NCI-H2227 (cell line): ENCODE data around the gene ELOVL2.
"Not testable (repeated sequence)": the region's sequence is repeated elsewhere in the genome, so short reads cannot be mapped to it uniquely, and the experiment has no call there.

Experiments
- DNase-seq: peaks from one replicate; lab custom pipeline; 2025; ENCODE audit not compliant: unreplicated experiment; lab: John Stamatoyannopoulos, UW

The ELOVL2 gene

GRCh38 chr6:11023032-11023431, 21.1 kb downstream of the ELOVL2 start:
- no peak for DNase-seq

GRCh38 chr6:11021714-11022113, 22.4 kb downstream of the ELOVL2 start:
- no peak for DNase-seq

- no peak for DNase-seq
These were observed 23.1 kb downstream of the ELOVL2 start for GRCh38 chr6:11021003-11021402.

- no peak for DNase-seq
These were observed 25.9 kb downstream of the ELOVL2 start for GRCh38 chr6:11018225-11018624.

GRCh38 chr6:11017090-11017489, 27.0 kb downstream of the ELOVL2 start:
- DNase-seq: no peak

GRCh38 chr6:11016452-11016851, 27.7 kb downstream of the ELOVL2 start:
- no peak for DNase-seq

- DNase-seq: no peak
These were observed 29.0 kb downstream of the ELOVL2 start for GRCh38 chr6:11015102-11015501.

GRCh38 chr6:11013721-11014070, 30.4 kb downstream of the ELOVL2 start:
- DNase-seq: no peak

GRCh38 chr6:11012976-11013720, 31.0 kb downstream of the ELOVL2 start:
- no peak for DNase-seq

- DNase-seq: no peak
These were observed 31.8 kb downstream of the ELOVL2 start for GRCh38 chr6:11012295-11012754.

- DNase-seq: no peak
These were observed 32.3 kb downstream of the ELOVL2 start for GRCh38 chr6:11011787-11012234.

- DNase-seq: no peak
These were observed 34.8 kb downstream of the ELOVL2 start for GRCh38 chr6:11009353-11009752.

GRCh38 chr6:11008821-11009220, 35.3 kb downstream of the ELOVL2 start:
- no peak for DNase-seq

- DNase-seq: no peak
These were observed 36.1 kb downstream of the ELOVL2 start for GRCh38 chr6:11007715-11008608.

GRCh38 chr6:11006061-11006460, 38.0 kb downstream of the ELOVL2 start:
- no peak for DNase-seq

- not testable (repeated sequence) for DNase-seq
These were observed 40.8 kb downstream of the ELOVL2 start for GRCh38 chr6:11003297-11003696.

- DNase-seq: no peak
These were observed 41.9 kb downstream of the ELOVL2 start for GRCh38 chr6:11002176-11002575.

- no peak for DNase-seq
These were observed 44.1 kb downstream of the ELOVL2 start for GRCh38 chr6:10999994-11000393.

GRCh38 chr6:10995114-10995707, 48.9 kb downstream of the ELOVL2 start:
- no peak for DNase-seq

- DNase-seq: no peak
These were observed 50.2 kb downstream of the ELOVL2 start for GRCh38 chr6:10993896-10994295.

GRCh38 chr6:10991115-10991514, 53.0 kb downstream of the ELOVL2 start:
- DNase-seq: no peak

GRCh38 chr6:10989587-10989986, 54.5 kb downstream of the ELOVL2 start:
- DNase-seq: no peak
